Type B pancreatic cell (in vitro differentiated cells): ENCODE results near the gene SHROOM1. TPM values are rescaled to one million over a fixed set of nuclear protein-coding genes. Genes with fewer than 3 reads are reported as not detected.

Experiments
- DNase-seq: peaks from one replicate; pipeline ENCODE4 v3.0.0; 2021; ENCODE audit warnings: mixed read lengths; ENCODE audit not compliant: unreplicated experiment; ENCODE audit errors: extremely low spot score
- H3K27ac Mint-ChIP-seq: 2 replicates; pipeline ENCODE4 v1.8.0; 2021; ENCODE audit warnings: mild to moderate bottlenecking, mixed read lengths
- H3K27me3 Mint-ChIP-seq: 2 replicates; pipeline ENCODE4 v1.8.0; 2021; ENCODE audit warnings: mixed read lengths
- H3K36me3 Mint-ChIP-seq: 2 replicates; pipeline ENCODE4 v1.8.0; 2021; ENCODE audit warnings: mixed read lengths
- H3K4me1 Mint-ChIP-seq: one replicate; pipeline ENCODE4 v1.8.0; 2021; ENCODE audit warnings: mixed read lengths; ENCODE audit not compliant: unreplicated experiment
- H3K4me3 Mint-ChIP-seq: 2 replicates; pipeline ENCODE4 v1.8.0; 2021; ENCODE audit warnings: mild to moderate bottlenecking, mixed read lengths
- H3K9me3 Mint-ChIP-seq: 2 replicates; pipeline ENCODE4 v1.8.0; 2021; ENCODE audit warnings: mixed read lengths
- CTCF ChIP-seq: fragments of 200-600 bp; sonication (generic); conservative IDR thresholded peaks from 2 replicates; pipeline ENCODE4 v1.5.0; 2021; ENCODE audit warnings: antibody characterized with exemption, mild to moderate bottlenecking
- total RNA-seq: library from RNA; stranded (reverse); gene quantifications from 2 replicates; pipeline ENCODE4 v1.2.1, GENCODE V29; 2021; ENCODE audit warnings: low replicate concordance

Gene SHROOM1
- total RNA-seq, 1 donor from 2014 or later: 7.2 TPM

- Mint-ChIP-seq H3K36me3 (no peaks in the 10 kb centered on the region), H3K9me3 (no peaks in the 10 kb centered on the region), H3K4me1 (no peaks in the 10 kb centered on the region), H3K27ac (no peak overlapping the region), H3K4me3 (peak overlapping the region; percentile 68), H3K27me3 (peaks cover 65% of the 10 kb centered on the region)
- no peak for TF ChIP-seq CTCF
- no peak for DNase-seq
Measured at GRCh38 chr5:132827943-132828673, 2.3 kb downstream of the SHROOM1 start.

GRCh38 chr5:132826424-132827082, 3.9 kb downstream of the SHROOM1 start:
- DNase-seq: no peak
- Mint-ChIP-seq H3K27ac (no peak overlapping the region), H3K4me1 (peaks cover 6% of the 10 kb centered on the region), H3K4me3 (peak overlapping the region; percentile 34), H3K36me3 (no peaks in the 10 kb centered on the region), H3K27me3 (peaks cover 58% of the 10 kb centered on the region), H3K9me3 (no peaks in the 10 kb centered on the region)
- TF ChIP-seq CTCF: no peak

- no peaks in the 10 kb centered on the region for H3K9me3 Mint-ChIP-seq
- peaks cover 9% of the 10 kb centered on the region for H3K4me1 Mint-ChIP-seq
- H3K27ac Mint-ChIP-seq: no peak overlapping the region
- H3K27me3 Mint-ChIP-seq: peaks cover 52% of the 10 kb centered on the region
- TF ChIP-seq CTCF: no peak
- peak overlapping the region; percentile 17 for H3K4me3 Mint-ChIP-seq
- H3K36me3 Mint-ChIP-seq: no peaks in the 10 kb centered on the region
- DNase-seq: no peak
Measured at GRCh38 chr5:132825834-132826391, 4.5 kb downstream of the SHROOM1 start.

GRCh38 chr5:132825033-132825833, 5.2 kb downstream of the SHROOM1 start:
- no peaks in the 10 kb centered on the region for H3K9me3 Mint-ChIP-seq
- no peak for DNase-seq
- no peak for TF ChIP-seq CTCF
- H3K27me3 Mint-ChIP-seq: peaks cover 53% of the 10 kb centered on the region
- H3K36me3 Mint-ChIP-seq: no peaks in the 10 kb centered on the region
- no peak overlapping the region for H3K27ac Mint-ChIP-seq
- H3K4me3 Mint-ChIP-seq: peak overlapping the region; percentile 45
- peaks cover 12% of the 10 kb centered on the region for H3K4me1 Mint-ChIP-seq

- no peak for TF ChIP-seq CTCF
- Mint-ChIP-seq H3K4me1 (peaks cover 14% of the 10 kb centered on the region), H3K9me3 (no peaks in the 10 kb centered on the region), H3K27me3 (peaks cover 50% of the 10 kb centered on the region), H3K27ac (no peak overlapping the region), H3K36me3 (no peaks in the 10 kb centered on the region), H3K4me3 (peak overlapping the region; percentile 45)
- no peak for DNase-seq
Measured at GRCh38 chr5:132824426-132824825, 6.0 kb downstream of the SHROOM1 start.
